OCI-LY1 (cell line): ENCODE results near the gene SOX5.

ENCODE experiments used
- CTCF ChIP-seq: fragments of 200-600 bp; sonication (generic), shearing (Covaris generic); IDR thresholded peaks from 2 replicates; pipeline ENCODE4 v1.5.1; 2017; ENCODE audit warnings: mild to moderate bottlenecking, antibody characterized with exemption, low read length, moderate library complexity, mixed read lengths
- EZH2 ChIP-seq: fragments of 200-600 bp; sonication (generic), shearing (Covaris generic); IDR thresholded peaks from 2 replicates; pipeline ENCODE4 v1.8.0; 2017; ENCODE audit warnings: borderline replicate concordance, mixed run types, mild to moderate bottlenecking, antibody characterized with exemption, low read length, moderate library complexity, mixed read lengths

GRCh38 chr12:23722655-23723054 is 226.8 kb downstream of the SOX5 start:
- no peak for TF ChIP-seq CTCF
- TF ChIP-seq EZH2 = no peak
